GM19468 (cell line): Measurements from ENCODE around the gene SLC34A2.

ENCODE experiments used
- ATAC-seq: cut with Tn5 transposase; IDR thresholded peaks from one replicate; pipeline ENCODE4 v1.9.1; 2021; ENCODE audit warnings: mild to moderate bottlenecking, moderate library complexity, moderate number of reproducible peaks; ENCODE audit not compliant: unreplicated experiment; ENCODE audit errors: extremely low read depth

The SLC34A2 gene

GRCh38 chr4:25712611-25713010 lies 57.0 kb downstream of the SLC34A2 start:
- ATAC-seq: no peak

- no peak for ATAC-seq
These were observed 58.2 kb downstream of the SLC34A2 start for GRCh38 chr4:25713812-25714211.

- no peak for ATAC-seq
These were observed 67.3 kb downstream of the SLC34A2 start for GRCh38 chr4:25722964-25723363.

- ATAC-seq: no peak
These were observed 67.8 kb downstream of the SLC34A2 start for GRCh38 chr4:25723409-25723808.

GRCh38 chr4:25725870-25726269 lies 70.2 kb downstream of the SLC34A2 start:
- no peak for ATAC-seq

GRCh38 chr4:25727711-25728493 lies 72.3 kb downstream of the SLC34A2 start:
- ATAC-seq: no peak
